Measurements from ENCODE around the gene PSTPIP1.

The PSTPIP1 gene

GRCh38 chr15:77001351-77001750 is 6.4 kb downstream of the PSTPIP1 start:
- no peaks in the 10 kb centered on the region for H3K27me3 Mint-ChIP-seq (ENCODE audit: low read depth)
- peak overlapping the region; percentile 34 for H3K4me3 Mint-ChIP-seq
- H3K36me3 Mint-ChIP-seq (ENCODE audit: low read depth) = peaks cover 64% of the 10 kb centered on the region
- H3K9me3 Mint-ChIP-seq = no peaks in the 10 kb centered on the region
- peaks cover 81% of the 10 kb centered on the region for H3K4me1 Mint-ChIP-seq (ENCODE audit: low read depth)
- peak overlapping the region; percentile 63 for H3K27ac Mint-ChIP-seq

GRCh38 chr15:77001966-77002365 is 7.0 kb downstream of the PSTPIP1 start:
- peaks cover 64% of the 10 kb centered on the region for H3K36me3 Mint-ChIP-seq (ENCODE audit: low read depth)
- peak overlapping the region; percentile 71 for H3K4me3 Mint-ChIP-seq

GRCh38 chr15:77002436-77002835 is 7.5 kb downstream of the PSTPIP1 start:
- peaks cover 85% of the 10 kb centered on the region for H3K4me1 Mint-ChIP-seq (ENCODE audit: low read depth)
- H3K9me3 Mint-ChIP-seq = no peaks in the 10 kb centered on the region
- peak overlapping the region; percentile 71 for H3K4me3 Mint-ChIP-seq
- H3K27ac Mint-ChIP-seq = peak overlapping the region; percentile 82
- no peaks in the 10 kb centered on the region for H3K27me3 Mint-ChIP-seq (ENCODE audit: low read depth)
- peaks cover 60% of the 10 kb centered on the region for H3K36me3 Mint-ChIP-seq (ENCODE audit: low read depth)

More at GRCh38 chr15:77001966-77002365, 7.0 kb downstream of the PSTPIP1 start:
- Mint-ChIP-seq H3K4me1 (ENCODE audit: low read depth) (peaks cover 86% of the 10 kb centered on the region), H3K27ac (peak overlapping the region; percentile 82), H3K9me3 (no peaks in the 10 kb centered on the region), H3K27me3 (ENCODE audit: low read depth) (no peaks in the 10 kb centered on the region)

GRCh38 chr15:77002954-77003912 is 8.3 kb downstream of the PSTPIP1 start:
- no peaks in the 10 kb centered on the region for H3K27me3 Mint-ChIP-seq (ENCODE audit: low read depth)
- H3K4me1 Mint-ChIP-seq (ENCODE audit: low read depth) = peaks cover 77% of the 10 kb centered on the region
- H3K36me3 Mint-ChIP-seq (ENCODE audit: low read depth) = peaks cover 59% of the 10 kb centered on the region
- no peaks in the 10 kb centered on the region for H3K9me3 Mint-ChIP-seq
- peak overlapping the region; percentile 71 for H3K4me3 Mint-ChIP-seq
- H3K27ac Mint-ChIP-seq = peak overlapping the region; percentile 82

GRCh38 chr15:77004189-77004588 is 9.3 kb downstream of the PSTPIP1 start:
- peak overlapping the region; percentile 82 for H3K27ac Mint-ChIP-seq
- peaks cover 51% of the 10 kb centered on the region for H3K36me3 Mint-ChIP-seq (ENCODE audit: low read depth)
- no peaks in the 10 kb centered on the region for H3K9me3 Mint-ChIP-seq
- H3K4me1 Mint-ChIP-seq (ENCODE audit: low read depth) = peaks cover 72% of the 10 kb centered on the region
- H3K4me3 Mint-ChIP-seq = peak overlapping the region; percentile 71
- H3K27me3 Mint-ChIP-seq (ENCODE audit: low read depth) = no peaks in the 10 kb centered on the region

- Mint-ChIP-seq H3K4me3 (no peak overlapping the region), H3K9me3 (no peaks in the 10 kb centered on the region), H3K27me3 (ENCODE audit: low read depth) (no peaks in the 10 kb centered on the region), H3K4me1 (ENCODE audit: low read depth) (peaks cover 71% of the 10 kb centered on the region), H3K27ac (peak overlapping the region; percentile 49), H3K36me3 (ENCODE audit: low read depth) (peaks cover 42% of the 10 kb centered on the region)
Measured at GRCh38 chr15:77009176-77009575, 14.2 kb downstream of the PSTPIP1 start.

- H3K9me3 Mint-ChIP-seq = no peaks in the 10 kb centered on the region
- peak overlapping the region; percentile 80 for H3K27ac Mint-ChIP-seq
- peaks cover 69% of the 10 kb centered on the region for H3K4me1 Mint-ChIP-seq (ENCODE audit: low read depth)
- peak overlapping the region; percentile 58 for H3K4me3 Mint-ChIP-seq
- H3K27me3 Mint-ChIP-seq (ENCODE audit: low read depth) = no peaks in the 10 kb centered on the region
- H3K36me3 Mint-ChIP-seq (ENCODE audit: low read depth) = peaks cover 37% of the 10 kb centered on the region
Measured at GRCh38 chr15:77009646-77010311, 14.9 kb downstream of the PSTPIP1 start.

- Mint-ChIP-seq H3K9me3 (no peaks in the 10 kb centered on the region), H3K36me3 (ENCODE audit: low read depth) (peaks cover 41% of the 10 kb centered on the region), H3K4me3 (peak overlapping the region; percentile 58), H3K4me1 (ENCODE audit: low read depth) (peaks cover 74% of the 10 kb centered on the region), H3K27ac (peak overlapping the region; percentile 80), H3K27me3 (ENCODE audit: low read depth) (no peaks in the 10 kb centered on the region)
Measured at GRCh38 chr15:77010312-77010686, 15.4 kb downstream of the PSTPIP1 start.

GRCh38 chr15:77010857-77011256 is 15.9 kb downstream of the PSTPIP1 start:
- peaks cover 72% of the 10 kb centered on the region for H3K4me1 Mint-ChIP-seq (ENCODE audit: low read depth)
- no peaks in the 10 kb centered on the region for H3K27me3 Mint-ChIP-seq (ENCODE audit: low read depth)
- peaks cover 39% of the 10 kb centered on the region for H3K36me3 Mint-ChIP-seq (ENCODE audit: low read depth)
- H3K4me3 Mint-ChIP-seq = peak overlapping the region; percentile 58
- peak overlapping the region; percentile 80 for H3K27ac Mint-ChIP-seq
- no peaks in the 10 kb centered on the region for H3K9me3 Mint-ChIP-seq

GRCh38 chr15:77012117-77012712 is 17.3 kb downstream of the PSTPIP1 start:
- H3K4me1 Mint-ChIP-seq (ENCODE audit: low read depth) = peaks cover 65% of the 10 kb centered on the region
- H3K9me3 Mint-ChIP-seq = no peaks in the 10 kb centered on the region
- peaks cover 35% of the 10 kb centered on the region for H3K36me3 Mint-ChIP-seq (ENCODE audit: low read depth)
- no peaks in the 10 kb centered on the region for H3K27me3 Mint-ChIP-seq (ENCODE audit: low read depth)
- peak overlapping the region; percentile 98 for H3K27ac Mint-ChIP-seq
- peak overlapping the region; percentile 87 for H3K4me3 Mint-ChIP-seq

GRCh38 chr15:77012868-77013267 is 17.9 kb downstream of the PSTPIP1 start:
- H3K27ac Mint-ChIP-seq = peak overlapping the region; percentile 98
- H3K4me1 Mint-ChIP-seq (ENCODE audit: low read depth) = peaks cover 70% of the 10 kb centered on the region
- H3K27me3 Mint-ChIP-seq (ENCODE audit: low read depth) = no peaks in the 10 kb centered on the region
- no peaks in the 10 kb centered on the region for H3K9me3 Mint-ChIP-seq
- H3K36me3 Mint-ChIP-seq (ENCODE audit: low read depth) = peaks cover 35% of the 10 kb centered on the region
- H3K4me3 Mint-ChIP-seq = peak overlapping the region; percentile 87

- Mint-ChIP-seq H3K4me1 (ENCODE audit: low read depth) (peaks cover 76% of the 10 kb centered on the region), H3K27ac (peak overlapping the region; percentile 98), H3K9me3 (no peaks in the 10 kb centered on the region), H3K4me3 (peak overlapping the region; percentile 87), H3K36me3 (ENCODE audit: low read depth) (peaks cover 37% of the 10 kb centered on the region), H3K27me3 (ENCODE audit: low read depth) (no peaks in the 10 kb centered on the region)
Measured at GRCh38 chr15:77013776-77014131, 18.8 kb downstream of the PSTPIP1 start.

GRCh38 chr15:77014132-77015081 is 19.5 kb downstream of the PSTPIP1 start:
- peak overlapping the region; percentile 98 for H3K27ac Mint-ChIP-seq
- no peaks in the 10 kb centered on the region for H3K9me3 Mint-ChIP-seq
- H3K36me3 Mint-ChIP-seq (ENCODE audit: low read depth) = peaks cover 42% of the 10 kb centered on the region
- peak overlapping the region; percentile 87 for H3K4me3 Mint-ChIP-seq
- H3K27me3 Mint-ChIP-seq (ENCODE audit: low read depth) = no peaks in the 10 kb centered on the region
- H3K4me1 Mint-ChIP-seq (ENCODE audit: low read depth) = peaks cover 77% of the 10 kb centered on the region

All from T-helper 1 cell treated with Interleukin-12 subunit alpha and Interleukin-12 subunit beta and Interleukin-4 antibody, amounts not matched to agents 30 μg/mL and 1 μg/mL, for 36 hours (primary cell).